Activated T-cell treated with anti-CD3 and anti-CD28 coated beads, Interleukin-2, amount 50 U/mL, for 72 hours (primary cell): ENCODE measurements around the gene SOX6. TPM values are rescaled to one million over a fixed set of nuclear protein-coding genes. Genes with fewer than 3 reads are reported as not detected.

Source experiments
- ATAC-seq, 2 donors: fragments of 150-1000 bp; cut with Tn5 transposase; replicated peaks in 1 of 2; 2 replicates each; pipeline ENCODE4 v1.10.0; 2021; ENCODE audit warnings: moderate library complexity in 2 of 2, mild to moderate bottlenecking in 1 of 2
- DNase-seq, 2 donors: peaks; one replicate each; pipeline ENCODE4 v3.0.0; 2021 to 2022; ENCODE audit warnings: mixed read lengths in 1 of 2
- H3K27ac Mint-ChIP-seq: one replicate; pipeline ENCODE4 v1.8.0; 2022; ENCODE audit warnings: mild to moderate bottlenecking, moderate library complexity, mixed read lengths
- H3K27me3 Mint-ChIP-seq: one replicate; pipeline ENCODE4 v1.8.0; 2022; ENCODE audit warnings: low read depth, mixed read lengths
- H3K36me3 Mint-ChIP-seq, 2 donors: one replicate each; pipeline ENCODE4 v1.8.0; 2022; ENCODE audit warnings: mixed read lengths in 2 of 2, mild to moderate bottlenecking in 1 of 2; ENCODE audit not compliant: insufficient read depth in 2 of 2
- H3K4me1 Mint-ChIP-seq: one replicate; pipeline ENCODE4 v1.8.0; 2022; ENCODE audit warnings: low read depth, mixed read lengths
- H3K4me3 Mint-ChIP-seq, 2 donors: one replicate each; pipeline ENCODE4 v1.8.0; 2022; ENCODE audit warnings: mild to moderate bottlenecking in 2 of 2, mixed read lengths in 2 of 2, moderate library complexity in 2 of 2
- H3K9me3 Mint-ChIP-seq, 2 donors: one replicate each; pipeline ENCODE4 v1.8.0; 2022; ENCODE audit warnings: mixed read lengths in 2 of 2
- total RNA-seq, 2 donors: library from RNA; stranded (reverse); gene quantifications; one replicate each; pipeline ENCODE4 v1.2.3, GENCODE V29; 2022

Gene SOX6
- total RNA-seq, 2 donors from 2014 or later = 0.48 TPM; not detected in 1

DNA sequence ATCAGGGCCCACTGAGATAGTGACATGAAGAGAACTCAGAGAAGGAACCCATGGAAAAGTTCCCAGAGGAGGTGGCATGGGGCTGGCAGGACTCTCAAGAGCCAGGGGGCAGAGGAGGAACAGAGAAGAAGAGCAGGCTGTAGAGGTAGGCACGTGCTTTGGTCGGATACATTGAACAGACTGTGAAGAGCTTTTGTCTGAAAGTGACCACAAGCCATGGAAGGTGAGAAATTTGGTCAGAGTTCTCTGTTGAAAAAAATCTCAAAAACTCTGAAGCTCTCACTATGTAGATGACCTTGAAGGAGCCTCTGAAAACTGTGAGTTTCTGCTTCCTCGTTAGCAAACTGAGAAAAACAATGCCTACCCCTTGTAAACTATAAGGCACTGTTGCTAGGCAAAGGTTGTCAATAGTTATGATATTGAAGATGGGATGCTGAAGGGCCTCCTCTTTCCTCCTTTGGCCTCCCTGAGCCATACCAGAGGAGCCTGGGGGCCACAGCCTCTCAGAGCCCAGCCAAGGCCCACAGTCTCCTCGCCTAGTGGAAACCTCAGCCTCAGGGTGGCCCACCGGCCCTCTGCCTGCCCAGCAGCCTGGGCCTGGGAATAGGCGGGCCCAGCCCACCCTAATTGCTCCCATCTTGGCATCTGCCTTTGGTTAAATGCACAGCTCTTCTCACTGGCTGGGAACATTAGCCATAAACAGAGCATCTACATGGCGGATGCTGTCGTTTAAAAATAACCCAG lies 415.7 kb downstream of the SOX6 start:
- ATAC-seq = no peak
- Mint-ChIP-seq H3K4me3 (no peak overlapping the region), H3K27ac (no peak overlapping the region), H3K4me1 (no peaks in the 10 kb centered on the region), H3K9me3 (peaks cover 0 to 2% of the 10 kb centered on the region in 2 donors), H3K27me3 (no peaks in the 10 kb centered on the region), H3K36me3 (no peaks in the 10 kb centered on the region)
- no peak for DNase-seq

DNA sequence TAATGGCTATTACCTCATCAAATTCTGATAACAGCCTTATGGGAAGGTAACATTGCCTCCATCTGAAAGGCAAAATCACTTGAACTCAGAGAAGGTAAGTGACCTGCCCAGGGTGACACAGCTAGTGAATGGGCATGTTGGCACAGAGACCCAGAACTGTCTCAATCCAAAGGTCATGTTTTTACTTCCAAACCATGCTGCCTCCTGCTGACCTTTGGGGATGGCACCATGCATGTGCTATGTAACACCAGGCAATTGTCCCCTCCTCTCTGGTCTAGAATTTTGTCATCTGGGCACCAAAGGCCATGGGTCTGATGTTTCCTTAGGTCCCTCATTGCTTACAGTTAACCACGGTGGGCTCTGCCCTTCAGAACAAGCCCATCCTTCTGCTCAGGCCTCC lies 417.4 kb downstream of the SOX6 start:
- Mint-ChIP-seq H3K36me3 (no peaks in the 10 kb centered on the region), H3K27ac (no peak overlapping the region), H3K27me3 (no peaks in the 10 kb centered on the region), H3K4me3 (no peak overlapping the region), H3K4me1 (no peaks in the 10 kb centered on the region), H3K9me3 (peaks cover 0 to 2% of the 10 kb centered on the region in 2 donors)
- DNase-seq = no peak
- ATAC-seq = no peak

DNA sequence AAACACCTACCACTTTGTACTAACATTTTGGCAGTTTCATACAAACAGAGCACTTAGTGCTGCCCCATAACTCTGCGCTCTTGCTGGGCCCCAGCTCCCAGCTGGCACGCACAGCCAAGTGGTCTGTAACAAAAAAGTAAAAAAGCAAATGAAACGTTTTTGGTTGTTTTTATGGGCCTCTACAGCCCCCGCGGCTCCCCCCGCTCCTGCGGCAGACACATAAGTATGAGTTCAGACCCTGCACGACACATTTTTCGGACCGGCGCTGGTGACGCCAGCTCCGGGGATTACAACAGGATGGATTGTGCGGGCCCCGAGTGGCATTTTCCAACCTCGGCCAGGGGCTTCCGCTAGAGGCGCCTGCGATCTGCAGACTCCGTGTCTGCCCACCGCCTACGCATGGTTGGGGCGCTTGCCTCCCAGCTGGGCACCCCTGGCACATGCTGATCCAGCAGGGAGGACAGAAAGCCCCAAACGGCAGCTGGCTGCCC lies 418.2 kb downstream of the SOX6 start:
- H3K27me3 Mint-ChIP-seq = no peaks in the 10 kb centered on the region
- no peak overlapping the region for H3K4me3 Mint-ChIP-seq
- no peaks in the 10 kb centered on the region for H3K4me1 Mint-ChIP-seq
- no peak overlapping the region for H3K27ac Mint-ChIP-seq
- no peaks in the 10 kb centered on the region for H3K36me3 Mint-ChIP-seq
- no peak for DNase-seq
- H3K9me3 Mint-ChIP-seq = peaks cover 0 to 2% of the 10 kb centered on the region in 2 donors
- ATAC-seq = no peak

DNA sequence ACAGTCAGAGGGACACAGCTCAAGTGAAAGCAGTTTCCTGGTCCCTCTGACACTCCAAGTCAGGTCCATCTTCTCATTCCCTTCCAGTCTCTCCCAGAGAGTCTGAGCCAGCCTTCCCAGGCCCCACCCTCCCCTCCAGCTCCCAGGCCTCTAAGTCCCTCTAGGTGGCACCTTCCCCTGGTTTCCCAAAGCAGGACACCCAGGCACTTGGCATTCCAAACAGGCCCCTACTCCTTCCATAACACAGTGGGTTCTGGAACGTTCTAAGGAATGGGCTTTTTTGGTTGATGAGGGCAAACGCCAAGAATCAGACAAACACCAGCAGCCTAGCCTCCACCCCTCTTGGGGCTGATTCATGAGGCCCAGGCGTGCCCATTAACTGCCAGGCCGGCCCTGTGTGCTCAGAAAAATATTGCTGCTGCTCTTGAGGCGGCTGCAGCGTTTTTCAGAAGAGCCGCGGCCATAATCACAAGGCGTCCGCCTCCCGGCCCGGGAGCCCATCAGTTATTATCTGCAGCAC lies 418.7 kb downstream of the SOX6 start:
- no peaks in the 10 kb centered on the region for H3K27me3 Mint-ChIP-seq
- no peak overlapping the region for H3K27ac Mint-ChIP-seq
- no peak overlapping the region for H3K4me3 Mint-ChIP-seq
- H3K4me1 Mint-ChIP-seq = no peaks in the 10 kb centered on the region
- DNase-seq = no peak
- H3K36me3 Mint-ChIP-seq = no peaks in the 10 kb centered on the region
- ATAC-seq = no peak
- H3K9me3 Mint-ChIP-seq = peaks cover 0 to 2% of the 10 kb centered on the region in 2 donors

DNA sequence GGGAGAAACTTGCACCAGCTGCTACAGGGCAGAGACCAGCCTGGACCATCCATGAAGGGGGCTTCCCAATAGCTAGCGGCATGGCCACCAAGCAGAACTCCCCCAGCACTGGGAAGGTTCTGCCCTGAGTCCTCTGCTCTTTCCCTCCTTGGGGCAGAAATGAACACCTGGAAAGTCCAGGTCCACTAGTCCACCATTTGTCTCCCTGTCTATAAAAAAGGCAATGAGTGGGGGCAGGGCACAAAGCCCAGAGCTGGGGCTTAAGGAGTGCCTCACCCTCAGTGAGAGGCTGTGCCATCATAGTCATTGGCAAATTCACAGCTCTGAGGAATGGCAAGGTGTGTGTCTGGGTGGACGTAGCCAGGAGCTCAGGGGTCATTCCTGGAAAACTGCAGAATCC lies 420.3 kb downstream of the SOX6 start:
- H3K9me3 Mint-ChIP-seq = peaks cover 1 to 3% of the 10 kb centered on the region in 2 donors
- H3K27ac Mint-ChIP-seq = no peak overlapping the region
- DNase-seq = no peak
- H3K4me3 Mint-ChIP-seq = no peak overlapping the region
- H3K4me1 Mint-ChIP-seq = no peaks in the 10 kb centered on the region
- no peaks in the 10 kb centered on the region for H3K27me3 Mint-ChIP-seq
- no peak for ATAC-seq
- no peaks in the 10 kb centered on the region for H3K36me3 Mint-ChIP-seq

DNA sequence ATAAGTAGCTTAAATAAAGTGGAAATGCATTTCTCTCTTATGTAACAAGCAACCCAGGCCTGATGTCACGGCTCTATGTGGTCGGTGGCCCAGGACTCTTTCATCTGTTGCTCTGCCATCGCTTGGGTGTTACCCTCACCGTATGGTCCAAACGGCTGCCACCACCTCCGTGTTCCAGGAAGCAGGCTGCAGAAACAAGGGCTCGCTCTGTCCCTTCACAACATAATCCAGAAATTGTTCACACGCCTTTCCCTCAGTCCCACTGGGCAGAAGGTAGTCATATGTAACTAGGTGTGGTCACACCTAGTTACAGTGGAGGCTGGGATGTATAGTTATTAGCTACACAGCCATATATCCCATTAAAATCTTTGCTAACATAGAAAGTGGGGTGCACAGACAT lies 421.0 kb downstream of the SOX6 start:
- Mint-ChIP-seq H3K36me3 (no peaks in the 10 kb centered on the region), H3K4me3 (no peak overlapping the region), H3K4me1 (no peaks in the 10 kb centered on the region), H3K27ac (no peak overlapping the region), H3K27me3 (no peaks in the 10 kb centered on the region), H3K9me3 (peaks cover 3% of the 10 kb centered on the region in 2 donors)
- DNase-seq (no peak), ATAC-seq (no peak)

DNA sequence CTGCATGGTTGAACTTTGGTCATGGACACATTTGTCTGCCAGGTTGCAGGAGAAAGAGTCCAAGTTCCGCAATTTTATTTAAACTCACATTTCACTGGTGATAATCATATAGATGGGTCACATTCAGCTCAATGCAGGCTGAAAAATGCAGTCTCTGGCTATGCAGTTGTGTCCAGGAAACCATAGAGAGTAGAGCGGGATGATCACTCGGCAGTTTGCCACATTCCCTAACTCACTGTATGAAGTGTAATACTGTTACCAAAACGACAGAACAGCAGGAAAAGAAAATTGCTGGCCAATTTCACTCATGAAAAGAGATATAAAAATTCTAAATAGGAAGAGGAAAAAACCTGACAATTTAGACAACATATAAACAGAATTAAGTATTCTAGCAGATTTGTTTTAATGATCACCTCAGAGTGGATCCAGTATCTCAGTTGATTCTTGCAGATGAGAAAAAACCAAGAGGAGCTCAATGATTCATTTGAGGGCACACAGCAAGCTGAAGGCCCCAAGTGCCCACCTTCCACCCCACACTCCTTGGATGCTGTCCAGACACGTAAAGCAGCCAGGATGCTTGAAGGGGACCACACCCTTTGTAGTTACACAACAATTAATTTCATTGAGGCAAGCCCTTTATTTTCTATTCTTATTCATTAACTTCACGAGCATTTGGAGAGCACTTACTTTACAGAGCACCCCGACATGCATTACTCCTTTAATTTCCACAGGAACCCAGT lies 422.3 kb downstream of the SOX6 start:
- DNase-seq = no peak
- H3K9me3 Mint-ChIP-seq = peaks cover 3% of the 10 kb centered on the region in 2 donors
- no peak overlapping the region for H3K27ac Mint-ChIP-seq
- H3K27me3 Mint-ChIP-seq = no peaks in the 10 kb centered on the region
- H3K4me1 Mint-ChIP-seq = no peaks in the 10 kb centered on the region
- no peak for ATAC-seq
- H3K36me3 Mint-ChIP-seq = no peaks in the 10 kb centered on the region
- no peak overlapping the region for H3K4me3 Mint-ChIP-seq

DNA sequence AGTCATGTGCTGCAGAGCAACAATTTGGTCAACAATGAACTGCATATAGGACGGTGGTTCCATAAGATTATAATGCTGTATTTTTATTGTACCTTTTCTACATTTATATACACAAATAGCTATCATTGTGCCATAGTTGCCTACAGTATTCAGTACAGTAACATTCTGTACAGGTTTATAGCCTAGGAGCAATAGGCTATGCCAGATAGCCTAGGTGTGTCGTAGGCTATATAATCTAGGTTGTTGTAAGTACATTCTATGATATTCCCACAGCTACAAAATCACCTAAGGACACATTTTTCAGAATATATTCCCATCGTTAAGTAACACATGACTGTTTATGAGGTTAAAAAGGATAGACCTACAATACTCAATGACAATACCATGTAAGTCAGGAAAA lies 423.9 kb downstream of the SOX6 start:
- H3K4me1 Mint-ChIP-seq = no peaks in the 10 kb centered on the region
- no peak overlapping the region for H3K4me3 Mint-ChIP-seq
- DNase-seq = no peak
- peaks cover 3% of the 10 kb centered on the region in 2 donors for H3K9me3 Mint-ChIP-seq
- no peak for ATAC-seq
- H3K36me3 Mint-ChIP-seq = no peaks in the 10 kb centered on the region
- H3K27me3 Mint-ChIP-seq = no peaks in the 10 kb centered on the region
- H3K27ac Mint-ChIP-seq = no peak overlapping the region

DNA sequence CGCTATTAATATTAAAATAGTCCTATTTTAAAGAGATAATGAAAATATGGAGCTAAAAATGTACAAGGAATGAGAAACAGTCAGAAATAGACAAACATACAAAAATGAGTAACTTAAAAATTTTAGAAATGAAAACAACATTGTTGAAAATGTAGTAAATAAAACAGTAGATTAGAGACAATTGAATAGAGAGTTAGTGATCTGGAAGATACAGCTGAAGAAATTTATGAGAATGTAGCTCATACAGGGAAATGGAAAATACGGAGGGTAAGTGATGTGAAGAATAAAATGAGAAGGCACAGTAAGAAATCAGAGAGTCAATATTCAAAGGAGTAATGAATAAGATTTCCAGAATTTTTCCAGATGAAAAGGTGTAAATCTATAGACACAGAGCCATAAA lies 424.8 kb downstream of the SOX6 start:
- DNase-seq (no peak), ATAC-seq (no peak)
- H3K27me3 Mint-ChIP-seq = no peaks in the 10 kb centered on the region
- H3K36me3 Mint-ChIP-seq = no peaks in the 10 kb centered on the region
- no peaks in the 10 kb centered on the region for H3K4me1 Mint-ChIP-seq
- H3K4me3 Mint-ChIP-seq = no peak overlapping the region
- H3K9me3 Mint-ChIP-seq = peaks cover 3% of the 10 kb centered on the region in 2 donors
- H3K27ac Mint-ChIP-seq = no peak overlapping the region

DNA sequence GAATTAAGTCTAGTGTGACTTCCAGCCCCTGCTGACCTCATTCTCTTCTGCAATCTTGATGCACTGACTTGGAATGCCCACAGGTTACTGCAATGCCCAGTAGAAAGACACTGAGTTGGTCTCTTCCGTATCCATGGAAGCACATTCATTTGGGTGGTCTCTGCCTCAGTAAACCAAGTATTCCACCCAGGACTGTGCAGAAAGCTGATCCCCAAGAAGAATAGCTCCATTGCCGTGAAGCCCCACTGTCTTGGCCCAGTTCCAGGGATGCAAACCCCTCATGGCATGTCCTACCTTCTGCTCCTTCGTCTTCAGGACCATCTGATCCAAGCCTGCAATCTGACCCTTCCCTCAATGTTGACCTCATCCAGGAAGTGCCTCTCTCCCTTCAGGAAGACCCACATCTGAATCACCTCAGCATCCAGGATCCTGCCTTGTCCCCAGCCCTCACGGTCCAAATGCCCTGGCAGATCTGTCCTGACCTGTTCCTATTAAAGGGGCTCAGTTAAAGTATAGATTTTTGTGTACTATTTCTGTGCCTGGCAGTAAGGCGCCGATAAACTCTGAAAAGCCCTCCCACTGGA lies 425.8 kb downstream of the SOX6 start:
- ATAC-seq (no peak), DNase-seq (no peak)
- no peak overlapping the region for H3K27ac Mint-ChIP-seq
- no peak overlapping the region for H3K4me3 Mint-ChIP-seq
- H3K27me3 Mint-ChIP-seq = no peaks in the 10 kb centered on the region
- no peaks in the 10 kb centered on the region for H3K4me1 Mint-ChIP-seq
- H3K9me3 Mint-ChIP-seq = peaks cover 3% of the 10 kb centered on the region in 2 donors
- no peaks in the 10 kb centered on the region for H3K36me3 Mint-ChIP-seq

DNA sequence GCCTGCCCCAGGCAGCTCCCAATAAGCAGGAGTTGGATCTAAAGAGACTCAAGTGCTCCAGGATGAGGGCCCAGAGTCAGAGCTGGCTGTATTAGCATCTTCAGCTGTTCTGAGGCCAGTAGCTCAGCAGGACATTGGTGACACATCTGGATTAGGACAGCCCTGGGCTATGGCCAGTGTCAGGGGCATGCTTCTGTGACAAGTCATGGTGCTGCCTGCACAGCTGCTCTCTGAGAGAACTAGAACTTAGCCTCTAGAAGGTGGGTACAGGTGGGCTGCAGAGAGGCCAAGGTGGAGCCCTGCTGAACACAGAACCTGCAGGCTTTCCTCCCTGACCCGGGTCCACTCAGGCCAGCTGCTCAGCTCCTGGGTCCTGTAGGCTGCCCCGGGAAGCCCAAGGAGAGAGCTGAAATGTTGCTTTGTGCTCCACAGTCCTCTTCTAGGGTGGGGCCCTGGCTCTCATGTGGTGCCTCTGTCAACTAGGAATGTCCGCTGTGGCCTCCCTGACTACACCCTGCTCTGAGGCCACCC lies 426.9 kb downstream of the SOX6 start:
- no peak overlapping the region for H3K4me3 Mint-ChIP-seq
- ATAC-seq (no peak), DNase-seq (no peak)
- no peaks in the 10 kb centered on the region for H3K27me3 Mint-ChIP-seq
- no peaks in the 10 kb centered on the region for H3K36me3 Mint-ChIP-seq
- no peak overlapping the region for H3K27ac Mint-ChIP-seq
- H3K9me3 Mint-ChIP-seq = peaks cover 2 to 3% of the 10 kb centered on the region in 2 donors
- no peaks in the 10 kb centered on the region for H3K4me1 Mint-ChIP-seq

DNA sequence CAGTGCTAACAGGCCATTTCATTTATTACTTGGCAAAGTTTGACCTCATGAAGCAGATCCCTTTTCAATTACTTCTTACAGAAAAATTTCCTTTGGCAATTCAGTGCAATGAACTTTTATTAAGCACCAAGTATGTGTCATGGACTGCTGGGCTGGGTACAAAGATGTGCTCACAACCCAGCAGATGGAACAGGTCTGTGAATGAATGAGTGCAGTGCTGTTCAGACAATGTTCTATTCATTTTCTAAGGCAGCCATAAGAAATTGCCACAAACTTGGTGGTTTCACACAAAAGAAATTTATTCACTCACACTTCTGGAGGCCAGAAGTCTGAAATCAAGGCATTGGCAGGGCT lies 428.5 kb downstream of the SOX6 start:
- DNase-seq = no peak
- H3K4me3 Mint-ChIP-seq = no peak overlapping the region
- no peak for ATAC-seq
- H3K9me3 Mint-ChIP-seq = peaks cover 2 to 3% of the 10 kb centered on the region in 2 donors
- H3K4me1 Mint-ChIP-seq = no peaks in the 10 kb centered on the region
- H3K27ac Mint-ChIP-seq = no peak overlapping the region
- H3K36me3 Mint-ChIP-seq = no peaks in the 10 kb centered on the region
- no peaks in the 10 kb centered on the region for H3K27me3 Mint-ChIP-seq

DNA sequence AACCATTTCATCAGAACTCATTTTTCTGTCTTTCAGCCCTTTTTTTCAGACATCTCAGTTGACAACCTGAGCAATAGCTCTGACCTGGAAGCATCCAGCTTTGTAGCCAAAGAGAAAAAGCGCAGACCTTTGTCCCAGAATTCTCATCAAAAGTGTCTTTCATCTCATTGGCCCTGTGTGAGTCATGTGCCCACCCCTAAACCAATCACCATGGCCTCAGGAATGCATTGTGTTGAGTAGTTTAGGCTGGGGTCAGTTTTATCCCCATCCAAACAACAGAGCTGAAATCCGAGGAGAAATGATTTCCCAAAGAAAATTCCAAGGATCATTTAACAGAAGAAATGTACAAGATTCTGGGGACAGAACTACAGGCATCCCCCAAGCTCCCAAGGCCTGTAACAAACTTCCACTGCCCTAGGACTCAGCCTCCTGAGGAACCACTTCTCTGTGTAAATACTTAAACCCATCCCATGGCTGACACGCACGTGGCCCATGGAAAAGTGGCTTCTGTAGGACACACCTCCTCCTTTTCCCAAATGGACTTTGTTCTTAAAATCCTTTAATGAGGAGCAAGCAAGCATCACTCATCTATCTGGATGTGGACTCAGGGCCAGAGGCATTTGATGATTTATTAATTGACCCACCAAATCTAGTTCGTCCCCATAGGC lies 429.0 kb downstream of the SOX6 start:
- no peaks in the 10 kb centered on the region for H3K27me3 Mint-ChIP-seq

More for the DNA sequence above, 429.0 kb downstream of the SOX6 start:
- Mint-ChIP-seq H3K4me1 (no peaks in the 10 kb centered on the region), H3K27ac (no peak overlapping the region), H3K4me3 (no peak overlapping the region), H3K36me3 (no peaks in the 10 kb centered on the region), H3K9me3 (peaks cover 2 to 3% of the 10 kb centered on the region in 2 donors)
- DNase-seq (no peak), ATAC-seq (no peak)
